HUES48 (cell line): ENCODE data around the gene GP1BB.

Experiments used
- H3K27ac ChIP-seq: one replicate; pipeline ENCODE4 v1.7.0; 2013; ENCODE audit warnings: low read depth, low read length, inconsistent platforms
- H3K27me3 ChIP-seq: 2 replicates; pipeline ENCODE4 v1.6.1; 2013; ENCODE audit warnings: mild to moderate bottlenecking, low read length; ENCODE audit not compliant: control insufficient read depth, insufficient read depth
- H3K36me3 ChIP-seq: 2 replicates; pipeline ENCODE4 v1.6.1; 2013; ENCODE audit warnings: low read length; ENCODE audit not compliant: control insufficient read depth, insufficient read depth
- H3K4me1 ChIP-seq: 2 replicates; pipeline ENCODE4 v1.6.1; 2013; ENCODE audit warnings: mild to moderate bottlenecking, low read length; ENCODE audit not compliant: control insufficient read depth, insufficient read depth
- H3K4me3 ChIP-seq: 2 replicates; pipeline ENCODE4 v1.5.1; 2013; ENCODE audit warnings: mild to moderate bottlenecking, low read depth, low read length
- H3K9ac ChIP-seq: 2 replicates; pipeline ENCODE4 v1.6.1; 2013; ENCODE audit warnings: mild to moderate bottlenecking, low read depth, low read length, moderate library complexity
- H3K9me3 ChIP-seq: 2 replicates; pipeline ENCODE4 v1.6.1; 2013; ENCODE audit warnings: low read length; ENCODE audit not compliant: control insufficient read depth, insufficient read depth

GP1BB gene

GRCh38 chr22:19760951-19761724 lies 37.8 kb downstream of the GP1BB start:
- H3K36me3 ChIP-seq, result no peaks in the 10 kb centered on the region
- H3K4me3 ChIP-seq, result no peak overlapping the region; the same call in 1 of the 2 replicates
- H3K27ac ChIP-seq, result no peak overlapping the region
- peaks cover 29% of the 10 kb centered on the region for H3K4me1 ChIP-seq
- H3K9me3 ChIP-seq, result no peaks in the 10 kb centered on the region
- peaks cover 98% of the 10 kb centered on the region for H3K27me3 ChIP-seq
- H3K9ac ChIP-seq, result no peak overlapping the region

- no peak overlapping the region for H3K4me3 ChIP-seq
- H3K27ac ChIP-seq, result no peak overlapping the region
- H3K9me3 ChIP-seq, result no peaks in the 10 kb centered on the region
- H3K4me1 ChIP-seq, result peaks cover 28% of the 10 kb centered on the region
- no peak overlapping the region for H3K9ac ChIP-seq
- peaks cover 98% of the 10 kb centered on the region for H3K27me3 ChIP-seq
- no peaks in the 10 kb centered on the region for H3K36me3 ChIP-seq
These were observed 38.6 kb downstream of the GP1BB start for GRCh38 chr22:19761725-19762567.

DNA sequence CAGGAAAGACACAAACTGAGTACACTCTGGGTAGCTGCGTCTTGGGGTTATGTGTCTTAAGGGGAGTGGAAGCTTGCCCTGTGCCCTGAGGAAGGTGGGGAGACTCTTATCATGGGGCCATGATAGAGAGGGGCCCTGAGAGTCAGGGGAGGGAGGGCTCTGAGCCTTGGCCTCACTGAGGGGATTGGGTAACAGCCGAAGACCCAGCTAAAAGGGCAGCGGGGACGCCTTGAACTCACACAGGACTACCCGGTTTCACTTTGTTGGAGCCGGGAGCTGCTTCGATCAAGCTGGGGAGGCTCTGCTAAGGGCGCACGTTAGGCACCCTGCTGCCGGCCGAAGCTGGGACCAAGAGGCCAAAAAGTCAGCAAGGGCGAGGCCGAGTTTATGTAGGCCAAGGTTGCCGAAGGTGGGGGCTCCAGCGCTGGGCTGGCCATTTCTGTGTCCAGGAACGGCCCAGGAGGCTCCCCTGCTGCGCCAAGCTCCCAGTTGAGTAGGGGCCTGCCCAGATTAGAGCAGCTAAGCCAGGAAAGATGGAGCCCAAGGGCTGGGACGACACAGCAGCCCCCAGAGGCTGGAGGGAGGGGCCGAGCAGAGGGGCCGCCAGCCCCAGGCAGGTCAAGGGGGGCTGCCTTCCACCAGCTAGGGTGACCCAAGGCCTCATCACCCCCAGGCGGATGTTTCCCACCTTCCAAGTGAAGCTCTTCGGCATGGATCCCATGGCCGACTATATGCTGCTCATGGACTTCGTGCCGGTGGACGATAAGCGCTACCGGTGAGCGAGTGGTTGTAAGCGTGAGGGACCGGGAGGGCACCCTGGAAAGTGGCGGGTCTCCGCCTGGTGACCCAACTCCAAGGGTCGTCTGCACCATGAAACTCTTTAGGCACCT lies 39.5 kb downstream of the GP1BB start:
- H3K4me3 ChIP-seq, result no peak overlapping the region
- no peaks in the 10 kb centered on the region for H3K36me3 ChIP-seq
- no peak overlapping the region for H3K9ac ChIP-seq
- peaks cover 98% of the 10 kb centered on the region for H3K27me3 ChIP-seq
- H3K4me1 ChIP-seq, result peaks cover 26% of the 10 kb centered on the region
- no peaks in the 10 kb centered on the region for H3K9me3 ChIP-seq
- no peak overlapping the region for H3K27ac ChIP-seq

- Histone ChIP-seq H3K4me1 (peaks cover 29% of the 10 kb centered on the region), H3K9me3 (no peaks in the 10 kb centered on the region), H3K27me3 (peaks cover 98% of the 10 kb centered on the region), H3K36me3 (no peaks in the 10 kb centered on the region), H3K9ac (no peak overlapping the region), H3K27ac (no peak overlapping the region), H3K4me3 (no peak overlapping the region)
These were observed 40.3 kb downstream of the GP1BB start for GRCh38 chr22:19763458-19764298.

- peaks cover 98% of the 10 kb centered on the region for H3K27me3 ChIP-seq
- no peak overlapping the region for H3K9ac ChIP-seq
- no peaks in the 10 kb centered on the region for H3K9me3 ChIP-seq
- H3K4me1 ChIP-seq, result peaks cover 29% of the 10 kb centered on the region
- no peak overlapping the region for H3K4me3 ChIP-seq
- no peak overlapping the region for H3K27ac ChIP-seq
- no peaks in the 10 kb centered on the region for H3K36me3 ChIP-seq
These were observed 40.9 kb downstream of the GP1BB start for GRCh38 chr22:19764299-19764593.

DNA sequence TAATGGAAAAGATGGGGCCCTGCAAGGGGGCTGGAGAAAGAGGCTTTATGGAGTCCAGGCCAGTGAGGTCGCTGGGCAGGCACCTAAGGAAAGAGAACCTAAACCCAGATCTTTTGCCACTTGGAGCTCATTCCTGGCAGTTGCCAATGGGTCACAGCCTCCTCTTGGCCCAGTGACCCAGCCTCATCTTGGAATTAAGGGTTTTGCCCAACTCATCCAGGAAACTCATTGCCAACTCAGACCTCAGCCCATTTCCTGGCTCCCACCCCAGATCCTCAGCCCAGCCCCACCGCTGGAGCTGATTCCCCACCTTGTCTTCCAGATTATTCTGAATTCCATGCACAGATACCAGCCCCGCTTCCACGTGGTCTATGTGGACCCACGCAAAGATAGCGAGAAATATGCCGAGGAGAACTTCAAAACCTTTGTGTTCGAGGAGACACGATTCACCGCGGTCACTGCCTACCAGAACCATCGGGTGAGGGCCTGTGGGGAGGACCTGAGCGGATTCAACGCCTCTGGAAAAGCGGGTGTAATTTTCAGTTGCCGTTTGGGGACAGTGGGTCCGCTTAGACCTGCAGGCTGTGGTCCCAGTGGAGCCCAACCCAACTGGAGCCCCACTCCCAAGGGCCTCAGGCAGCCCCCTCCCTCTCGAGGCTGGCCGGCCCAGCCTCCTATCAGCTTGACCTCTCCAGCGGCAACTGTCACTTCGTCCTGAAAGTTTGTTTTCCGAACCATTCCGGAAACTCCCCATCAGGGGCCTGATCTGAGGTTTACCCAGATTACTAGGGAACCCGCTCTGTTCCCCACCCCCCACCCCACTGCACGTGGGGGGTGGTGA lies 41.5 kb downstream of the GP1BB start:
- H3K36me3 ChIP-seq, result no peaks in the 10 kb centered on the region
- no peak overlapping the region for H3K9ac ChIP-seq
- peaks cover 29% of the 10 kb centered on the region for H3K4me1 ChIP-seq
- no peak overlapping the region for H3K27ac ChIP-seq
- H3K4me3 ChIP-seq, result no peak overlapping the region
- H3K27me3 ChIP-seq, result peaks cover 98% of the 10 kb centered on the region
- H3K9me3 ChIP-seq, result no peaks in the 10 kb centered on the region

DNA sequence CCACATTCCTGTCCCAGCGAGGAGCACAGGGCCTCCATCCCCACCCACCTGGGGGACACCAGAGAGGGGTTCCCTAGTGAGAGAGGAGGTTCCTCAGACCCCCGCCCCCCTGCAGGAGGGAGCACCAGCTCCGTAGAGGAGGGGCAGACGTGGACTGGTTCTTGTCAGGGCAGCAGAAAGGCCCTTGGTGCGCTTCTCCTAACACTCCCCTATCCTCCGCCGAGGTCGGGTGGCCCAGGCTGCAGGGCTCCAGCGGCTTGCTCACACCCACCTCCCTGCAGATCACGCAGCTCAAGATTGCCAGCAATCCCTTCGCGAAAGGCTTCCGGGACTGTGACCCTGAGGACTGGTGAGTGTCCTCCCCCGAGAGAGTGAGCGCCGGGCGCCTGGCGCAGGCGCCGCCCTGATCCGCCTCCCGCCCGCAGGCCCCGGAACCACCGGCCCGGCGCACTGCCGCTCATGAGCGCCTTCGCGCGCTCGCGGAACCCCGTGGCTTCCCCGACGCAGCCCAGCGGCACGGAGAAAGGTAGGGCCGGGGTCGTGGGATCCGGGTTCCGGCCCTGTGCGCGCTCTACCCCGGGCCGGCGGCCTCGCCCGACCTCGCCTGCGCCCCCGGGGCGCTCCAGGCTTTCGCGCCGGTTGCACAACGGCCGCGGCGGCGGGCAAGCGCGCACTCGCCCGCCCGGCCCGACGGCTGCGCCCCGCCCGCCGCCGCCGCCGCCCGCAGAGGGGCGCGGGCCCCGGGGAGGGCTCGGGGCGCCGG lies 42.3 kb downstream of the GP1BB start:
- peaks cover 99% of the 10 kb centered on the region for H3K27me3 ChIP-seq
- no peak overlapping the region for H3K27ac ChIP-seq
- H3K9me3 ChIP-seq, result no peaks in the 10 kb centered on the region
- peak overlapping the region; percentile 23; the same call in 1 of the 2 replicates for H3K4me3 ChIP-seq
- no peaks in the 10 kb centered on the region for H3K36me3 ChIP-seq
- peaks cover 29% of the 10 kb centered on the region for H3K4me1 ChIP-seq
- H3K9ac ChIP-seq, result no peak overlapping the region

GRCh38 chr22:19766240-19766510 lies 42.8 kb downstream of the GP1BB start:
- Histone ChIP-seq H3K9ac (no peak overlapping the region), H3K27me3 (peaks cover 100% of the 10 kb centered on the region), H3K4me3 (no peak overlapping the region; the same call in 1 of the 2 replicates), H3K36me3 (no peaks in the 10 kb centered on the region), H3K9me3 (no peaks in the 10 kb centered on the region), H3K4me1 (peaks cover 29% of the 10 kb centered on the region), H3K27ac (no peak overlapping the region)

DNA sequence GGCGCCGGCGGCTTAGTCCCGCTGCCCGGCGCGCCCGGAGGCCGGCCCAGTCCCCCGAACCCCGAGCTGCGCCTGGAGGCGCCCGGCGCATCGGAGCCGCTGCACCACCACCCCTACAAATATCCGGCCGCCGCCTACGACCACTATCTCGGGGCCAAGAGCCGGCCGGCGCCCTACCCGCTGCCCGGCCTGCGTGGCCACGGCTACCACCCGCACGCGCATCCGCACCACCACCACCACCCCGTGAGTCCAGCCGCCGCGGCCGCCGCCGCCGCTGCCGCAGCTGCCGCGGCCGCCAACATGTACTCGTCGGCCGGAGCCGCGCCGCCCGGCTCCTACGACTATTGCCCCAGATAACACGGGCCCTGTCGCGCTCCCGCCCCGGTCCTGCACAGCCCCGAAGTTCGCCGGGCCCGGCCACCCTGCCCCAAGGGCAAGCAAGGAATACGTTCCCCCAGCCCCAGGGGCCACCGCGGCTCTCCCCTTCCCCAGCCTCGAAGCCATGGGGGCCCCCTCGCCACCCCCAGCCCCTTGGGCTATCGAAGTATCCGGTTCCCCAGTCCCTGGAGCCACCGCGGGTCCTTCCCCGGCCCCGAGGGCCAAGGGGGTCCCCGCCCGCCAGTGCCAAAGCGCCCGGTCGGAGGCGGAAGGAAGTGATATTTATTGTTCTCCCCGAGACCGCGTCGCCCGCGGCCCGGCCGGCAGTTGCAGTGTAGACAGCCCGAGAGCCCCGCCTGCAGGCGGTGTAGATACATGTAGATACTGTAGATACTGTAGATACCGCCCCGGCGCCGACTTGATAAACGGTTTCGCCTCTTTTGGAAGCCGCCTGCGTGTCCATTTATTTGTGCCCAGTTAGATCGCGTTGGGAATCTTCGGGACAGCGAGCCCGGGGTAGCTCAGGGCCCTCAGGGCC lies 43.4 kb downstream of the GP1BB start:
- Histone ChIP-seq H3K27ac (no peak overlapping the region), H3K27me3 (peaks cover 97% of the 10 kb centered on the region), H3K4me3 (peak overlapping the region; percentile 45; the same call in 1 of the 2 replicates), H3K36me3 (no peaks in the 10 kb centered on the region), H3K9me3 (no peaks in the 10 kb centered on the region), H3K9ac (no peak overlapping the region), H3K4me1 (peaks cover 29% of the 10 kb centered on the region)
